Vagina (tissue), 2 donors: ENCODE data around the gene PKLR. TPM values are rescaled to one million over a fixed set of nuclear protein-coding genes. Genes with fewer than 3 reads are reported as not detected.

ENCODE experiments used
- DNase-seq, 2 donors: peaks; one replicate each; pipeline ENCODE4 v3.0.0-alpha.2; 2017; ENCODE audit errors: extremely low spot score in 2 of 2
- H3K27ac ChIP-seq: fragments of 200-600 bp; sonication (generic); one replicate; pipeline ENCODE4 v1.5.1; 2019
- H3K27me3 ChIP-seq: fragments of 200-600 bp; sonication (generic); one replicate; pipeline ENCODE4 v1.5.1; 2019
- H3K36me3 ChIP-seq, 2 donors: fragments of 200-600 bp; sonication (generic); one replicate each; pipeline ENCODE4 v1.5.1; 2017 to 2019
- H3K4me1 ChIP-seq: fragments of 200-600 bp; sonication (generic); one replicate; pipeline ENCODE4 v1.5.1; 2019
- H3K4me3 ChIP-seq, 2 donors: fragments of 200-600 bp; sonication (generic); 1 replicate in 1 of 2; 2 replicates in 1 of 2; pipeline ENCODE4 v1.5.1; 2016 to 2019
- H3K9me3 ChIP-seq: fragments of 200-600 bp; sonication (generic); one replicate; pipeline ENCODE4 v1.5.1; 2019
- POLR2A ChIP-seq, 2 donors: fragments of 450-650 bp; IDR thresholded peaks; one replicate each; pipeline ENCODE4 v1.6.1; 2017; ENCODE audit warnings: antibody characterized with exemption in 2 of 2, mild to moderate bottlenecking in 2 of 2, moderate library complexity in 2 of 2
- POLR2AphosphoS5 ChIP-seq, 2 donors: sonication (generic); formaldehyde crosslinking; IDR thresholded peaks; one replicate each; pipeline ENCODE4 v1.9.0; 2017; ENCODE audit warnings: antibody characterized with exemption in 2 of 2, mild to moderate bottlenecking in 2 of 2, low read depth in 1 of 2; ENCODE audit not compliant: insufficient read depth in 1 of 2
- intact Hi-C: fragments of 100-400 bp; cut with DNase I; formaldehyde crosslinking; loops from one replicate; pipeline ENCODE4 v1.15.1; 2023
- total RNA-seq: library from RNA; depleted of rRNA; stranded (reverse); fragments of >200 nt; gene quantifications from one replicate; pipeline ENCODE4 v1.2.3, GENCODE V29; 2016
- TF ChIP-seq, protein P1 (sequence below), 3 experiments: fragments of 450-650 bp in 2 of 3; fragments of 200-600 bp in 1 of 3; sonication (generic) in 1 of 3; IDR thresholded peaks; one replicate each; pipeline ENCODE4 v1.5.1; 2017 to 2019; ENCODE audit warnings: antibody characterized with exemption in 3 of 3, mild to moderate bottlenecking in 2 of 3, moderate library complexity in 2 of 3

PKLR gene
- total RNA-seq, 1 donor from 2014 or later, result not detected

DNA sequence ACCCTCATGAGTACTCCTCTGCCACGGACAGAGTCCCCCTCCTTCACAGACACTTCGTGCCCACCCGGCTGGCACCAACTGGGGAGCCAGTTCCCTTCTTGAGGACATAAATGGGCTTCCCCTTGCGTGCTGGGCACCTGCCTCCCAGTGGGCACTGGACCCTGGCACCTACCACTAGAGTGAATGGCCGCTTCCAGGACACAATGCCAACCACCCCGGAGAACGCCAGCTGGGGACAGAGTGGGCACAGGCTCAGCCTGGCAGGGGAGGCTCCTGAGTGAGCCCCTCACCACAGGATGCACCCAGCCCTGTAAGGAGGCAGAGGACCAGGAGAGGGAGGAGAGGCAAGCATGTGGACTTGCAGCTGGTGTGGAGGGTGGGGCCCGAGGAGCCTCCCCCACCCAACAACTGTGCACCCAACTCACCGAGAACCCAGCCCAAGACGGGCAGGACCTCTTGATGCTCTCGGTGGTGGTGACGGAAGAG, 47.0 kb downstream of the PKLR start:
- H3K9me3 ChIP-seq, result no peaks in the 10 kb centered on the region
- H3K4me1 ChIP-seq, result peaks cover 32% of the 10 kb centered on the region
- TF ChIP-seq POLR2AphosphoS5 (IDR thresholded peaks at IDR 0.05; ENCODE audit: insufficient read depth in 1 of 2, low read depth in 1 of 2), result no peak
- TF ChIP-seq, protein P1, sequence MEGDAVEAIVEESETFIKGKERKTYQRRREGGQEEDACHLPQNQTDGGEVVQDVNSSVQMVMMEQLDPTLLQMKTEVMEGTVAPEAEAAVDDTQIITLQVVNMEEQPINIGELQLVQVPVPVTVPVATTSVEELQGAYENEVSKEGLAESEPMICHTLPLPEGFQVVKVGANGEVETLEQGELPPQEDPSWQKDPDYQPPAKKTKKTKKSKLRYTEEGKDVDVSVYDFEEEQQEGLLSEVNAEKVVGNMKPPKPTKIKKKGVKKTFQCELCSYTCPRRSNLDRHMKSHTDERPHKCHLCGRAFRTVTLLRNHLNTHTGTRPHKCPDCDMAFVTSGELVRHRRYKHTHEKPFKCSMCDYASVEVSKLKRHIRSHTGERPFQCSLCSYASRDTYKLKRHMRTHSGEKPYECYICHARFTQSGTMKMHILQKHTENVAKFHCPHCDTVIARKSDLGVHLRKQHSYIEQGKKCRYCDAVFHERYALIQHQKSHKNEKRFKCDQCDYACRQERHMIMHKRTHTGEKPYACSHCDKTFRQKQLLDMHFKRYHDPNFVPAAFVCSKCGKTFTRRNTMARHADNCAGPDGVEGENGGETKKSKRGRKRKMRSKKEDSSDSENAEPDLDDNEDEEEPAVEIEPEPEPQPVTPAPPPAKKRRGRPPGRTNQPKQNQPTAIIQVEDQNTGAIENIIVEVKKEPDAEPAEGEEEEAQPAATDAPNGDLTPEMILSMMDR (IDR thresholded peaks at IDR 0.05), result no peak
- TF ChIP-seq POLR2A (IDR thresholded peaks at IDR 0.05), result no peak
- H3K27ac ChIP-seq, result peak overlapping the region; percentile 96
- peak overlapping the region; percentile 78 to 86 for H3K4me3 ChIP-seq
- intact Hi-C loops, result loop anchor here (5.0 kb wide), 2 partner anchors 68 to 338 kb away; partner anchors contain the start of gene RUSC1
- H3K36me3 ChIP-seq, result peaks cover 0 to 6% of the 10 kb centered on the region in 2 donors
- DNase-seq, result no peak
- H3K27me3 ChIP-seq, result no peaks in the 10 kb centered on the region

DNA sequence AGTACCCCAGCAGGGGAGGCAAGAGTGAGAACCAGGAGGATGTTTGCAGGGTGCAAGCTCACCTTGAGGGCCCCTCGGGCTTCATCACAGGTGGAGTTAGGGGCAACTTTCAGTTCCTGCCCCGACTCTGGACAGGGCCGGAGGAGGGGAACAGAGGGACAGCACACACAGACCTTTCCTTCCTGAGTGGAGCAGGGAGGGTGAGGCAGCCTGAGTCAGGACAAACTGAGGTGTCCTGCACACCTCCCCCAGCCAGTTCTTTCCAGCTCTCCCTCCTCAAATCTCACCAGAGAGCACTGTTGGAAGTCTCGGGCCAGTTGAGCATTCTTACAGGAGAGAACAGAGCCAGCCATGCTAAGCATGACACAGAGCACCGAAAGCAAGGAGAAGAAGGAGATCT, 47.4 kb downstream of the PKLR start:
- Histone ChIP-seq H3K4me1 (peaks cover 32% of the 10 kb centered on the region), H3K36me3 (peaks cover 0 to 5% of the 10 kb centered on the region in 2 donors), H3K27me3 (no peaks in the 10 kb centered on the region), H3K9me3 (no peaks in the 10 kb centered on the region), H3K27ac (peak overlapping the region; percentile 96), H3K4me3 (peak overlapping the region; percentile 78 to 86)
- intact Hi-C loops, result loop anchor here (5.0 kb wide), 2 partner anchors 69 to 339 kb away; partner anchors contain the start of gene RUSC1
- no peak for DNase-seq
- no peak for TF ChIP-seq POLR2AphosphoS5 (IDR thresholded peaks at IDR 0.05; ENCODE audit: insufficient read depth in 1 of 2, low read depth in 1 of 2)
- no peak for TF ChIP-seq POLR2A (IDR thresholded peaks at IDR 0.05)
- TF ChIP-seq, protein P1 (IDR thresholded peaks at IDR 0.05), result no peak

DNA sequence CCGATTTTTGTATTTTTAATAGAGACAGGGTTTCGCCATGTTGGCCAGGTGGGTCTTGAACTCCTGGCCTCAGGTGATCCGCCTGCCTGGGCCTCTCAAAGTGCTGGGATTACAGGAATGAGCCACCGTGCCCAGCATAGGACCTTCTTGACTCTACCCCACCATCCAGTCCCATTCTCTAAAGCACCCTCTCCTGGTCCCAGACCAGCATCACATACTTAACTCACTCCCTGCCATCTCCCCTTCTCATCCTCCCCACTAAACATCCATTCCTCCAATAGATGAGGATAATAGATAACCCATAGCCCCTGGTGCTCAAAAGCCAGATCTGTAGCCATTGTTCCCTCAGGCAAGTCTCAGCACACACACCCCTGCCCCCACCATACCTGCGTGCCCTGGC, 48.0 kb downstream of the PKLR start:
- no peak for TF ChIP-seq POLR2A (IDR thresholded peaks at IDR 0.05)
- TF ChIP-seq, protein P1 (IDR thresholded peaks at IDR 0.05), result no peak
- no peak for TF ChIP-seq POLR2AphosphoS5 (IDR thresholded peaks at IDR 0.05; ENCODE audit: insufficient read depth in 1 of 2, low read depth in 1 of 2)
- Histone ChIP-seq H3K36me3 (peaks cover 0 to under 1% of the 10 kb centered on the region in 2 donors), H3K4me3 (no peak overlapping the region), H3K27me3 (no peaks in the 10 kb centered on the region), H3K4me1 (peaks cover 32% of the 10 kb centered on the region), H3K27ac (no peak overlapping the region), H3K9me3 (no peaks in the 10 kb centered on the region)
- no peak for DNase-seq
- intact Hi-C loops, result loop anchor here (5.0 kb wide), 2 partner anchors 69 to 339 kb away; partner anchors contain the start of gene RUSC1

DNA sequence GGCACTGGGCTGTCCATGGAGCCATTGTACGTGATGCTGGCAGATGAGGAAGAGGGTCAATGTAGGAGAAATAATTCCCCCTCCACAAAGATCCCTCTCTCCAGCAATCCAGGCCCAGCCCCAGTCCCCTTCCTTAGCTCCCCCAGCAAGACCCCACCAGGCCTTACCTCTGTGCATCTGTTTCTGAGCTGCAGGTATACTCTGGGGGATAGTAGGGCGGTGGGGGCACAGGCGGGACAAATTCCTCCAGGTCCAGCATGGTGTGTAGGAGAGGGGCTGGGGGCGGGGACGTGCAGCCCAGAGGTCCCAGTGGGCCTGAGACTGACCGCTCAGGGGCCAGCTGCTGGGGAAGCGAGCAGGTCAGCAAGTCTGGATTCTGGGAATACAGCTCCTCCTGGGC, 49.7 kb downstream of the PKLR start:
- peaks cover 31% of the 10 kb centered on the region for H3K4me1 ChIP-seq
- intact Hi-C loops, result loop anchor here (5.0 kb wide), 2 partner anchors 71 to 341 kb away; partner anchors contain the start of gene RUSC1
- peaks cover 0 to 9% of the 10 kb centered on the region in 2 donors for H3K36me3 ChIP-seq
- TF ChIP-seq POLR2A (IDR thresholded peaks at IDR 0.05), result no peak
- no peak for TF ChIP-seq POLR2AphosphoS5 (IDR thresholded peaks at IDR 0.05; ENCODE audit: insufficient read depth in 1 of 2, low read depth in 1 of 2)
- TF ChIP-seq, protein P1 (IDR thresholded peaks at IDR 0.05), result no peak
- no peaks in the 10 kb centered on the region for H3K27me3 ChIP-seq
- no peak for DNase-seq
- H3K4me3 ChIP-seq, result no peak overlapping the region
- H3K27ac ChIP-seq, result no peak overlapping the region
- H3K9me3 ChIP-seq, result no peaks in the 10 kb centered on the region
